Iris pigment epithelial cell (primary cell): ENCODE data around the gene FGF16.
"Not testable (repeated sequence)": the region's sequence is repeated elsewhere in the genome, so short reads cannot be mapped to it uniquely, and the experiment has no call there.

Source experiments
- DNase-seq: peaks from one replicate; pipeline ENCODE4 v3.0.0-alpha.2; 2011; ENCODE audit warnings: low read depth

The FGF16 gene

GRCh38 chrX:77446908-77447652, at the start of gene FGF16:
TSS of gene FGF16 (plus strand) at chrX:77447389. CDS start at chrX:77447675, 286 bp downstream.
- DNase-seq, result peak; percentile 16

- DNase-seq, result no peak
Observed at GRCh38 chrX:77398330-77398954, 48.7 kb upstream of the FGF16 start.

DNA sequence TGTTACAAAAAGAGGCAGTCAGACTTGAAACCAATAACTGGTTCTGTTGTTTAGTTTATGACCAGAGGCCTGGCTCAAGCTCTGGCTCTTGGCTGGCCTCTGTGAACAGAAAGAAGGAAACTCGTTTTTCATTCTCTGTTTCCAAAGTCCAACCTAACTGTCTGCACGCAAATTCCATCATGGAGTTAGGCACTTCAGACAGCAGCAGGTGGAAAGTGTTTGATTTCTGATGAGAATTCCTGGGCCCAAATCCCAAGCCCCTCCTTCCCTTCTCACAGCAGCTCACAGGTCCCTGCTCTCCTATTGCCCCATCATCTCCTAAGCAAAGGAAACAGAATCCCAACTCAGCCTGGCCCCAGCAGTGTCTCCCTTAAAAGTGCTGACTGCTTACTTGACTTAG, 42.8 kb upstream of the FGF16 start:
- no peak for DNase-seq

DNA sequence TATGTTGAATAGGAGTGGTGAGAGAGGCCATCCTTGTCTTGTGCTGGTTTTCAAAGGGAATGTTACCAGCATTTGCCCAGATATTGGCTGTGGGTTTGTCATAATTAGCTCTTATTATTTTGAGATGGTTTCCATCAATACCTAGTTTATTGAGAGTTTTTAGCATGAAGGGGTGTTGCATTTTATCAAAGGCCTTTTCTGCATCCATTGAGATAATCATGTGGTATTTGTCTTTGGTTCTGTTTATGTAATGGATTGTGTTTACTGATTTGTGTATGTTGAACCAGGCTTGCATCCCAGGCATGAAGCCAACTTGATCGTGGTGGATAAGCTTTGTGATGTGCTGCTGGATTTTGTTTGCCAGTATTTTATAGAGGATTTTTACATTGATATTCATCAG, 39.4 kb upstream of the FGF16 start:
- not testable (repeated sequence) for DNase-seq

- DNase-seq, result no peak
Observed at GRCh38 chrX:77412631-77413030, 34.6 kb upstream of the FGF16 start.

DNA sequence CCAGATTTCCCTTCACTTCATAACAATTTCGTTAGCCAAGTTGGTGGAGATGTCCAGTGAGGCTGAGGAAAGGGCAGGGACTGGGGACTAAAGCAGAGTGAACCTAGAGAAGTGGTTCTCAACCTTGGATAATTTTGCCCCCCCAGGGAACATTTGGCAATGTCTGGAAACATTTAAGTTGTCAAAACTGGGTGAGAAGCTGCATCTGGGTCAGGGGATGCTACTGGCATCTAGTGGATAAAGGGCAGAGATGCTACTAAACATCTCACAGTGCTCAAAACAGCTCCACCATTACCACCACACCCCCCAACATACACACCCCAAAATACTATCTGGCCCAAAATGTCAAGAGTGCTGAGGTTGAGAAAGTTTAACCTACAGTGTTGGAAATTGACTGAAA, 32.0 kb upstream of the FGF16 start:
- DNase-seq, result no peak

GRCh38 chrX:77415882-77416281, 31.3 kb upstream of the FGF16 start:
- no peak for DNase-seq

- no peak for DNase-seq
Observed at GRCh38 chrX:77422891-77423648, 24.1 kb upstream of the FGF16 start.

DNA sequence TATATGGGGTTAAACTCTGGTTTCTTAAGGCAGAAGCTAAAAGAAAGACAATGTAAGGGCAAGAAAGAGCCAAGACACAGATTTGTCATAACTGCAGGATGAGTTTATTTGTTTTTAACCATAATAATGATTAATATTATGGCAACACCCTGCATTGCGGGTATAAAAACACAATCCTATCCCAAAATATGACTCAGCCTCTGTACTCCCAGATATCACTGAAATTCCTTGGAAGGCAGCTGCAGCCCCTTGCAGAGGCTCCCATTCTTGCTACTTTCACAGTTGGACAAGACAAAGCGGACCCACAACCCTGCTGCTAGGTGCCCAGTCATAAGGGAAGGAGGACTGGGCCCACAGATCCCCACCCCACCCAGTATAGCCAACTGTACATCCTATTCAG, 20.4 kb upstream of the FGF16 start:
- no peak for DNase-seq

- no peak for DNase-seq
Observed at GRCh38 chrX:77427611-77428010, 19.6 kb upstream of the FGF16 start.

DNA sequence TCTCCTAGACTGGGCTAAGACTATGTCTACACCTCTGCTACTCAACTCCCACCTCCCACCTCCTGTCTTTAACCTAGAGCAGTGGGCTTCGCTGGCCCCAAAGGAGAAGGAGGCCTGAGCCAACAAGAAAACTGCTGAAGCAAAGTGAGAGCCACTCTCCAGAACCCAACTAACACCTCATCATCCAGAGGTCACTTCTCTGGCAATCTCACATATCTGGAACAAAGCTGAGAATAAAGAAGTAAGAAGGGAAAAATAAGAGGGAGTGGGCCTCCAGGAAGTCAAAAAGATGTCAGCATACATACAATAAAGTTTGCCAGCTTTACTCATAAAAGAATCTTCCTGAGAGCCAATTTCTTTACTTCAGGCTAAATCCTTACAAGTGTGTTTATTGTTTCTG, 18.6 kb upstream of the FGF16 start:
- no peak for DNase-seq

GRCh38 chrX:77431227-77431626, 16.0 kb upstream of the FGF16 start:
- DNase-seq, result no peak

DNA sequence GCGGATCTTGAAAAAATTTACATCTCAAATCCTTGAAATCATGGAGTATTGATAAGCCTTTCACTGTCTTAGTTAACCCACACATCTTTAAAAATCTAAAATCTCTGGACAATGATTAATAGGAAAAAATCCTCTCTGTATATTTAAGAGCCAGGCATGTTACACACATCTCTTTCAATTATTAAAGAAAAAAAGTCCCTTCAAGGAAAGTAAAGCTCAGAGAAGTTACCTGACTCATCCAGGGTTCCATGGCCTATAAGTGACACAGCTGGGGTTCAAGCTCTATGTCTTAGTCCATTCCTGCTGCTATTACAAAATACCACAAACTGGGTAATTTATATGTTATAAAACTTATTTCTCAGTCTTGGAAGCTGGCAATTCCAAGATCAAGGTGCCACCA, 14.2 kb upstream of the FGF16 start:
- no peak for DNase-seq

- DNase-seq, result no peak
Observed at GRCh38 chrX:77434962-77435361, 12.2 kb upstream of the FGF16 start.

DNA sequence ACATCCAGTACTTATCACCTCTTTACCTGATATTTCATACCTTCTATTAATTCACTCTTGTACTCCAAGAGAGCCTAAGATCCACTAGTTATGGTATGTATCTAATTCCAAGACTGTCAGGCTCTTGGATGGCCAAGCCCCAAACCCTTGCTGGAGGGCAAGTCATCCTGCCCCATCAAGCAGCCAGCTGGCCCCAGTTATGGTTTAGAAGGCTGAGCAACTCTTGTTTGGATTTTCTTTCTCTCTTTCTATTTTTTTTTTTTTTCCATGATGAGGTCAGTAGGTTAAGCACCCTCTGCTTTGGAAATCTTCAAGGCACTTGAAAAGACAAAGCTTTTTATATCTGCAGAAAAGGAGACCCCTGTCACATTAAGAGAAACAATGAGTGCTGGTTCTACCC, 10.9 kb upstream of the FGF16 start:
- no peak for DNase-seq

DNA sequence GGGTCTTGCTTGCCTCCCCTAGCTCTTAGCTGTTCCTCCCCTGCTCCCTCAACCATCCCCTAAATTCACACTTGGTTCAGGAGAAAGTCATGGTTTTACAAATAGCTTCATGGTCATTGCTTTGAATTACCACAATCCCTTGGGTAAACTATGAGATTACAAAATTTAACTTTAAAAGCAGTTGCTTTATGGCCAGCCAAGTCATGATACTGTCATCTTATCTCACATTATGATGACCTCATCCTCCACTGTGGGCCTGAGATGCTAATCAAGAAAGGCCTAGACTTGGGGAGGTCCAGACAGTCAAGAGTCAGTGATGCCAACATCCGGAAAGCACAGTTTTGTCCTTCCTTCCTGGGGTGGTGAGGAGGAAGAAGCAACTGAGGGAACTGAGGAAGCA, 10.5 kb upstream of the FGF16 start:
- peak; percentile 58 for DNase-seq

- no peak for DNase-seq
Observed at GRCh38 chrX:77440330-77440729, 6.9 kb upstream of the FGF16 start.

DNA sequence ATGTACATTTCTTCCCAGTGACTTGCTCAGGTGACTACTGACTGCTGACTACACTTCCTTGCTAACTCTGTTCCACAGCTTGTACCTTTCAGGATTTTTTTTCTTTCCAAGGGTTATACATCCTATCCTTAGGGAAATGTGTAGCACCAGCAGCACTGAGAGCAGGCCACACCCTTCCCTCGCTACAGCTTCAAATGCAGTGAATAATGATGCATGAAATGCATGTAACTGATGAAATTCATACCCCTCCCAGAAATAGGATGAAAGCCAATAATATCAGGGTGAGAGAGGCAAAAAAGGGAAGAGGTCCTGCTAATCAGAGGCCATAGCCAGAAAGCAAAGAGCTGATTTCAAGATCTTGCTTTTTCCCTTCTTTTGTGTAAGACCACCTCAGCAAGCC, 6.2 kb upstream of the FGF16 start:
- no peak for DNase-seq

DNA sequence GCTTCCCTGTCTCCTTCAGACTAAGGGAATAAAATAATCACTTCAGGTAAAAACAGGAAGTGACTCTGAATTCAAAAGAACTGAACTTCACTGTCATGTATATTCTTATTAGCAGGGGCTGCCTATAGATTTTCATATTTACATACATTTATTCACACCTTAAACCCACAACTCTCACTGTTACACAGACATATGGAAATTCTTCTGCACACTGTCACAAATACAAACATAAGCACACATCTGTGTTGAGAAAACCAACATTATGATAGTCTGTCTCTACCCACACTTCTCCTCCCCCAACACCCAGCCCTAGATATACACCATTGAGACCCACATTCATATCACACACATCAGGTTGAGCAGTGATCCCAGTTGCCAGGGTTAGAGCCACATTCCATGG, 5.7 kb upstream of the FGF16 start:
- no peak for DNase-seq

DNA sequence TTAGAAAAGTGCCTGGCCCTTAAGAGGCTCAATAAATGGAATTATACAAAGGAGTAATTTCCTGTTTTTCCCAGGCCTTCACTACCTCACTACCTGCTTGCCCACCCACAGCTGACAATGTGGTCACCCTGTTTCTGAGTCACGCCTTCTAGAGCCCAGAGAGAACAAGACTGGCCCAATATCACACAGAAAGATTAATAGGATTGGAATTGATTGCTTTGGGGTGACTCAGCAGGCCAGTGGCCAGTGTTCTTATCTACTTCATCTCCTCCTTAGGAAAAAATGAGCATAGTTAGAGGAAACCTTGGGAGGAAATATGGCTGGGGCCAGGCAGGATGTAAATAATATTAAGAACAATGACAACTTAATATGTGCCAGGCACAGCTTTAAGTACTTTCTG, 4.5 kb upstream of the FGF16 start:
- DNase-seq, result peak; percentile 84

GRCh38 chrX:77444075-77444474, 3.1 kb upstream of the FGF16 start:
- no peak for DNase-seq

GRCh38 chrX:77444545-77444944, 2.6 kb upstream of the FGF16 start:
- no peak for DNase-seq

DNA sequence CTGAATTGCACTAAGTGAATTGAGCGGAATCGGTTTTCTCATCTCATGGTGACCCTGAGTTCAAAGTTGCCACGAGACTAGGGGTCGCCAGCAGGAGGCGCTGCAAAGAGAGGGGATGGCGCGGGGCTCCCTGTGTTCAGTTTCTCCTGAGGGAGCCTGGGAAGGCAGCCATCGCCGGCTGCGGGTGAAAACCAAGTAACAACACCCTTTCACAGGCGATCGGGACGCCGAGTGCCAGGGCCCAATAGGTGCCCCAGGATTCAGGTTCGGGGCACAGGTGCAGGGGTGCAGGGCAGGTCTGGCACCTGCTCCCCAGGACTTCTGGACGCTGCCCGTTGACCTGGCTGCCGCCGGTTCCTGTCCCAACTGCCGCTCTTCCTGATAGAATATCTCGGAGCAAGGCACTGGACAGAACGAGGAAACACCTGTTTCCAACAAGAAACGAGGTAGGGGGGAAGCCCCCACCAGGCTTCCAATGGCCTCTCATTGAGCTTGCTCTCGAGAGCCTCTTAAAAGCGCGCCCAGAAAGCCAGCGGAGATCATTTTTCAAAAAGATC, 1.1 kb upstream of the FGF16 start:
- DNase-seq, result peak; percentile 15
